ENCODE measurements around the gene KRTAP1-1.
"Not testable (repeated sequence)": the region's sequence is repeated elsewhere in the genome, so short reads cannot be mapped to it uniquely, and the experiment has no call there.

KRTAP1-1 gene

DNA sequence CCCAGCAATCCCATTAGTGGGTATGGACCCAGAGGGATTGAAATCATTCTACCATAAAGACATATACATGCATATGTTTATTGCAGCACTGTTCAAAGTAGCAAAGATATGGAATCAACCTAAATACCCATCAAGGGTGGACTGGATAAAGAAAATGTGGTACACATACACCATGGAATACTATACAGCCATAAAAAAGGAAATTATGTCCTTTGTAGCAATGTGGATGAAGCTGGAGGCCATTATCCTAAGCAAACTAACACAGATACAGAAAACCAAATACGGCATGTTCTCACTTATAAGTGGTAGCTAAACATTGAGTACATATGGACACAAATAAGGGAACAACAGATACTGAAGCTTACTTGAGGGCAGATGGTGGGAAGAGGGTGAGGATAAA, 16.3 kb upstream of the KRTAP1-1 start:
- no peak for DNase-seq (ENCODE audit: low spot score)

DNA sequence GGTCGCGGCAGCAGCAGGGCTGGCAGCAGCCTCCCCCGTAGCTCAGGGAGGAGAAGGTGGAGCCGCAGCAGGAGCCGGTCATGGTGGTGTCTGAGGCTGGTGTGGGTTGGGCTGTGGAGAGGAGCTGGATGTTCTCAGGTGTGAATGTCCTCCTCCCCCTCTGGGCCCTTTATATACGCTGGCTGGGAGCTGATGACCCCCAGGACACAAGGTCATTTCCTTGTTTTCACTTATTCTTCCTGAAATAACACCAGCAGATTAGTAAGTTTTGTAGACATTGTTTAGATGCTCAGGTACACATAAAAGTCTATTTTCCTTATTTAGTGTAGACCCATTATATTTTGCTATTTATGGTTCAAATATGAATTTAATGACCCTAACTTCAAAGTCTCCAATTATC, 13.9 kb upstream of the KRTAP1-1 start, which contains the start of gene KRTAP2-2:
Gene KRTAP2-2 (minus strand): TSS at position 101 of the 400 bp plus-strand sequence. CDS start 19 bp downstream, at position 82.
- DNase-seq (ENCODE audit: low spot score), result not testable (repeated sequence)

DNA sequence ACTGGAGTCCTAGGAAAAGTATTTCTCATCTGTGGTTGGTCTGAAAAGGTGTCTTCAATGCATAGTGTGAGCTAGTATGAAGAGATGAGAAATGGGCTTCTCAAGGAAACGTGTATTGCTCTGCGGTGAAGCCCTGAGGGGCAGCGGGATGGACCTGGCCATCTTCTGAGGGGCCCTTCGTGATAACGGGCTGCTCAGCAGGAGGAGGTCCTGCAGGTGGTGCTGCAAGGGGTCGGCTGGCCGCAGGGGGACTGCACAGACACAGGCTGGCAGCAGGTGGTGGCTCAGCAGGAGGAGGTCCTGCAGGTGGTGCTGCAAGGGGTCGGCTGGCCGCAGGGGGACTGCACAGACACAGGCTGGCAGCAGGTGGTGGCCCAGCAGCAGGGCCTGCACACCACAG, 13.3 kb upstream of the KRTAP1-1 start:
- DNase-seq (ENCODE audit: low spot score), result not testable (repeated sequence)

- no peak for DNase-seq (ENCODE audit: low spot score)
These were observed 12.8 kb upstream of the KRTAP1-1 start for GRCh38 chr17:41054025-41054424.

DNA sequence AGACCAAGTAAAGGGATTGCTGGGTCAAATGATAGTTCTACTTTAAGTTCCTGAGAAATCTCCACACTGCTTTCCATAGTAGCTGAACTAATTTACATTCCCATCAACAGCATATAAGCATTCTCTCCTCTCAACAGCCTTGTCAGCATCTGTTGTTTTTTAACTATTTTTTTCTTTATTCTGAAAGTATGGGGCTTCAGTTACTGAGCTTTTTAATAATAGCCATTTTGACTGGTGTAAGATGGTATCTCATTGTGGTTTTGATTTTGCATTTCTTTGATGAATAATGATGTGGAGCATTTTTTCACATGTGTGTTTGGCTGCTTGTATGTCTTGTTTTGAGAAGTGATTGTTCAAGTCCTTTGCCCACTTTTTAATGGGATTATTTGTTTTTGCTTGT, 11.3 kb upstream of the KRTAP1-1 start:
- DNase-seq (ENCODE audit: low spot score), result no peak

GRCh38 chr17:41049110-41049509, 7.9 kb upstream of the KRTAP1-1 start:
- DNase-seq (ENCODE audit: low spot score), result no peak

DNA sequence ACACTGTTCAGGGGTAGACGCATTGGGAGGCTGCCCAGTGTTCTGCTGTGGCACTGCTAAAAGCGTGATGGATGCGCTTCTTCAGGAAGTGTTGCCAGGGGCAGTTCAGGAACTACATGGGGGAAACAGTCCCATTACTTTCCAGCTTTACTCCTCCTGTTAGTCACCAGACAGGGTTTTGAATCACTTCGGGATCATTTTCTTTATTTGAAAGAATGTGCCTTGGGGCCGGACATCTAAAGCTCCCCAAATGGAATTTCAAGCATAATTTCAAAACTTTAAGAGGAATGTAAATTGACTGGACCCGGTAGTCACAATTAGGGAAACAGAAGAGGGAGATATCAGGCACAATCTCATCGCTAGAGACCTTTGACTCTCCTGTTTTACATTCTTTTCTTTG, 7.2 kb upstream of the KRTAP1-1 start:
- DNase-seq (ENCODE audit: low spot score), result no peak

GRCh38 chr17:41046735-41047465, 5.7 kb upstream of the KRTAP1-1 start, which contains the start of gene KRTAP2-1:
TSS of gene KRTAP2-1 (minus strand) at chr17:41047316. CDS start at chr17:41047267, 49 bp downstream.
- DNase-seq (ENCODE audit: low spot score), result not testable (repeated sequence)

GRCh38 chr17:41042953-41043352, 1.7 kb upstream of the KRTAP1-1 start:
- no peak for DNase-seq (ENCODE audit: low spot score)

DNA sequence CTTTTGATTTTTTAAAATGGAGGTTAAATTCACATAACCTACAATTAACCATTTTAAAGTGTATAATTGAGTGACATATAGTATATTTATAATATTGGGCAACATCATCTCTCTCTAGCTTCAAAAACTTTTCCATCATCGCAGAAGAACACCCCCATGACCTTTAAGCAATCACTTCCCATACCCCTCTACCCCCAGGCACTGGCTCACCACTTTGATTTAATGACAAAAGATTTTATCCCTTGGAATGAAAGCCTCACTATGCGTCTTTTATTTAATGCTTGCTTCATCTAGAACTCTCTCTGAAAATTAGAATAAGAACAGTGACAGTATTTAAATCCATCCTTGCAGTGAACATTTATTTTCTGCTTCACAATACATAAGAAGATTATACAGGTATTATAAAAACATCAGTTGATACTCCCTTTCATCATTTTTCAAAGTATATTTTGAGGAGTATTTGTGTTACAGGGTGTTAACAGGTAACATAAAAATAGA, 3.3 kb downstream of the KRTAP1-1 start:
- no peak for DNase-seq (ENCODE audit: low spot score)

- not testable (repeated sequence) for DNase-seq (ENCODE audit: low spot score)
These were observed 6.8 kb downstream of the KRTAP1-1 start, which contains the start of gene KRTAP1-3 for GRCh38 chr17:41034346-41034935. TSS of gene KRTAP1-3 (minus strand) at chr17:41034874. CDS start at chr17:41034821, 53 bp downstream.

DNA sequence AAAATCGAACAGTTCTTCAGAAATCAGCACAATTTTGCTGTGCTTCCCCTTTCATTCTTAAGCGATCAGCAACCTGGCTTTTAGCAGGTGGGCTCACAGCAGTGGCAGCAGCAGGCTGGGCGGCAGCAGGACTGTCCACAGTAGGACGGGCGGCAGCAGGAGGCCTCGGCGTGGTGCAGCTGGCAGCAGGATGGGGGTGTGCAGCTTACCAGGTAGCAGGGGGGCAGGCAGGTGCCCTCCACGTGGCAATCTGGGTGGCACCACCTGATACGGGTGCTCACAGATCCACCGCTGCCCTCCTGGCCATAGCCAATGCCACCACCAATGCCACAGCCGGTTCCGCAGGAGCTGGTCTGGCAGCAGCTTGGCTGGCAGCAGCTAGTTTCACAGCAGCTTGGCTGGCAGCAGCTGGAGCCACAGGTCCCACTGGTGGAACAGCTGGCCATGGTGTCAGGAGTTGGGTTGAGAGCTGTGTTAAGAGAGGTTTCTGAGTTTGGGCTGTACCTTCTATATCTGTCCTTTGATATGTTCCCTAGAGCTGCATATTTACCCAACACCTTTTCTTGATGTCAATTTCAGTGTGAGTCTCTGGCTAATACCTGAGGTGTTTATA, 11.5 kb downstream of the KRTAP1-1 start, which contains the start of gene KRTAP1-4:
Gene KRTAP1-4 (minus strand): TSS at position 563 of the 613 bp plus-strand sequence. CDS start 117 bp downstream, at position 446.
- DNase-seq (ENCODE audit: low spot score), result no peak

- no peak for DNase-seq (ENCODE audit: low spot score)
These were observed 14.4 kb downstream of the KRTAP1-1 start, which contains the start of gene KRTAP1-5 for GRCh38 chr17:41026715-41027471. TSS of gene KRTAP1-5 (minus strand) at chr17:41027208. CDS start at chr17:41027155, 53 bp downstream.

DNA sequence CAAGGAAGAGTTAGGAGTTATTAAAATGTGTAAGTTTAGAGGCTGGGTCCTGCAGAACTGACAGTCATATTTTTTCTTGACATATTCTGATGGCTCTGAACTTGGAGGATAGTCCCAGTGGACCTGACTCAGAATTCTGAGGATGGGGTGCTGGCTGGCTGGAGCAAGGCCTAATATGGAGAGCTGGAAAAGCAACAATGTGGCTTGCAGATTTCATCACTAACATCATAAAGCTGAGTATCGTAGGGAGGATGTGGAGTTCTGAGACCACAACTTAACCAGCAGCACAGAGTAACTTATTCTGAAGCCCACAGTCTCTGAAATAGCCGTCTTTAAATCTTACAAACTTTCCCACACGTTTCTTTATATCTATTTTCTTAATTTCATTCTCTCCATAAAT, 16.6 kb downstream of the KRTAP1-1 start:
- no peak for DNase-seq (ENCODE audit: low spot score)

- DNase-seq (ENCODE audit: low spot score), result no peak
These were observed 20.9 kb downstream of the KRTAP1-1 start for GRCh38 chr17:41020336-41020735.

DNA sequence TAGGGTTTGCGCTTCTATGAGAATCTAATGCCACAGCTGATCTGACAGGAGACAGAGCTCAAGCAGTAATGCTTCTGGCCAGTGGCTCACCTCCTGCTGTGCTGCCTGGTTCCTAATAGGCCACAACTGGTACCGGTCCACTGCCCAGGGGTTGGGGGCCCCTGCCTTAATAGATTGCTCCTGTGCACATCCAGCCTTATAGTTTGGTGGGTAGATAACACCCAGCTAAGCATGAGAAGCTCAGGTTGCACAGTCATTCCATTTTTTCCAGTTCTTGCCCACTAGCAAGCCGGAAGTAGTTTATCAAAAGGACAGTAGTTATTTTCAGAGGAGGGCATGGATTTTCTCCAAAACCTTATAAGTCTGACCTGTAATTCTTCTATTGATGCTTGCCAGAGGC, 21.8 kb downstream of the KRTAP1-1 start:
- DNase-seq (ENCODE audit: low spot score), result no peak

DNA sequence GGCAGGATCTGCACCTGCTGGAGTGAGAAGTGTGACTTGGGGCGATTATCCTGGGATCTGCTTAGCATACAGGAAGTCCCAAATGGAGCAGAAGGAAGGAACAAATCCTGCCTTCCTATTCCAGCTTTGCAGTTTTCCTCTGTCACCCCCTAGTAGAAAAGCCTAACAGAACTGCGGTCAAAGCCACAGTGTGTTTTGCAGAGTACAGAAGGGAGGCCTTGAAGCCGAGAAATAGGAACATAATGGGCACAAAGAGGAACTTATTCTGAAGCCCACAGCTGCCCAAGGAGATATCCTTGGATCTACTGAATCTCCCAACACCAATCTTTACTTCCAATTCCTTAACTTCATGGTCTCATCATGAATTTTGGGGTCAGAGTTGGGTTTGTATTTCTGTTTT, 22.7 kb downstream of the KRTAP1-1 start:
- no peak for DNase-seq (ENCODE audit: low spot score)

DNA sequence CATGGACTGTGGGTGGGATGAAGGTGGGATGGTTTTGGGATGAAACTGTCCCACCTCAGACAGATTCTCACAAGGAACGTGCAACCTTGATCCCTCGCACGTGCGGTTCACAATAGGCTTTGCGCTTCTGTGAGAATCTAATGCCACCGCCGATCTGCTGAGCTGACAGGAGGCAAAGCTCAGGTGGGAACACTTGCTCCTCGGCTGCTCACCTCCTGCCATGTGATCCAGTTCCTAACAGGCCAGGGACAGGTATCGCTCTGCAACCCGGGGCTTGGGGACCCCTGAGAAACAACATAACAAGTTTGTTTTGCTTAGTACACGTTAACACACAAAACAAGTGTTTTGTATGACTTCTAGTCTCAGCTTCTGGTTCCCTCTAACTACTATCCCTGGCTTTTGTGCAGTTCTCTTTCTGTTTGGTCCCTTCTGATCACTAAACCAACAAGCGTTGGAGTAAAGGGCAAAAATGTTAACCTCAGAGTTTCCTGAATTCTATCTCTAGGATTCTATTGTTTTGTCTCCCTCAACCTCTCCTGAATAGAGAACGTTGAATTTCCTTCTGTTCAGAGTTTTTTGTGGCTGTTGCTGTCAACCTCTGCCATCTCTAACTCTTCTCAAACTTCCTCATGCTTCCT, 24.6 kb downstream of the KRTAP1-1 start:
- no peak for DNase-seq (ENCODE audit: low spot score)

- no peak for DNase-seq (ENCODE audit: low spot score)
These were observed 25.8 kb downstream of the KRTAP1-1 start for GRCh38 chr17:41015454-41015853.

DNA sequence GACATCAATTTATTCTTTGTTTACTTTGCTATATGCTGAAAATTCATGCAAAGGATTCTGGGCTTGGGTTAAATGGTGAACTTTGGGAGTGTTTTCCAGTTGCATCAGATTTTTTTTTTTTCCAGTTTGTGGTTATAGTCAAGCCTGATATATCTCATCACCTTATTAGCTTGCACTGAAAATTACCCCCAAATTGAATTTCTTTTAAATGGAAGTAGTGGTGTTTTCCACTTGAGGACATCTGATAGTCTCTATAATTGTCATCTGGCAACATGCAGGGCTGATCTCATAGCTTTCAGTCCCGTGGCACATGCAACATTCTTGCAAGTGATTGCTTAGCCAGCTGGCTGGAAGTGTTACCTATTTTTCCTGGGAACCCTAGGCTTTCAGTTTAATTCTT, 27.6 kb downstream of the KRTAP1-1 start:
- peak; percentile 35 for DNase-seq (ENCODE audit: low spot score)

GRCh38 chr17:41013181-41013580, 28.1 kb downstream of the KRTAP1-1 start:
- DNase-seq (ENCODE audit: low spot score), result no peak

Data from SK-N-DZ (cell line).